ENCODE data around the gene PTMS. TPM values are rescaled to one million over a fixed set of nuclear protein-coding genes. Genes with fewer than 3 reads are reported as not detected.

Gene PTMS
- total and polyA plus RNA-seq, 2 donors (not counting 3 experiments of a cell fraction or from before 2014, with no cell fraction given) = 555 to 661 TPM

- Histone ChIP-seq H3K27ac (ENCODE audit: insufficient read depth, low read depth, low read length) (no peak overlapping the region), H2AFZ (ENCODE audit: low read depth, low read length) (no peak overlapping the region), H3K27me3 (ENCODE audit: control insufficient read depth in 2 of 2, insufficient read depth in 2 of 2, low read length in 2 of 2) (no peaks in the 10 kb centered on the region), H3K36me3 (ENCODE audit: control insufficient read depth in 2 of 2, extremely low read depth in 1 of 2, insufficient read depth in 2 of 2, low read length in 2 of 2) (peaks cover 0 to 16% of the 10 kb centered on the region in 2 experiments), H4K20me1 (replicated peaks; ENCODE audit: control insufficient read depth, extremely low read depth, insufficient read depth, low read length) (no peaks in the 10 kb centered on the region), H3K9ac (replicated peaks; ENCODE audit: extremely low read depth, insufficient read depth, low read length) (no peak overlapping the region), H3K9me1 (replicated peaks; ENCODE audit: control insufficient read depth, extremely low read depth, insufficient read depth, low read length) (no peaks in the 10 kb centered on the region), H3K79me2 (ENCODE audit: control insufficient read depth, insufficient read depth, low read length) (no peaks in the 10 kb centered on the region), H3K4me3 (replicated peaks in 1 of 3; ENCODE audit: insufficient read depth in 1 of 3, low read depth in 1 of 3, low read length in 3 of 3) (no peak overlapping the region), H3K4me2 (ENCODE audit: insufficient read depth, low read length) (no peak overlapping the region), H3K9me3 (replicated peaks; ENCODE audit: control insufficient read depth, insufficient read depth, low read length) (no peaks in the 10 kb centered on the region), H3K4me1 (ENCODE audit: control insufficient read depth, extremely low read depth, insufficient read depth, low read length) (peaks cover 5% of the 10 kb centered on the region)
- ChIA-PET CTCF (interaction anchor here (2.4 to 9.5 kb wide), 3 partner anchors 8 to 22 kb away, joined by 17 to 107 read pairs (median 70); partner anchors contain the start of genes MLF2 and PTMS), POLR2A (interaction anchor here (0.9 kb wide), 1 partner anchor 10 kb away, joined by 3 read pairs; the partner anchor contains the start of gene PTMS)
- no peak for DNase-seq (ENCODE audit: low read depth, low spot score)
- BruUV-seq (replicated peaks) = no TSS peak
- intact Hi-C loops (cut with micrococcal nuclease) = loop anchor here (5.0 kb wide), 1 partner anchor 88 kb away; the partner anchor contains the start of gene ZNF384
- dilution Hi-C loops (cut with MboI; ENCODE audit: extremely low pct_ligation_motif_present, low sequenced_read_pairs) = no loop called here
- no peak for FAIRE-seq
- TF ChIP-seq POLR2A (IDR thresholded peaks at IDR 0.05; ENCODE audit: low read depth, low read length) = no peak
- TF ChIP-seq MYC (IDR thresholded peaks at IDR 0.05; ENCODE audit: low read depth, low read length) = no peak
- TF ChIP-seq JUN (IDR thresholded peaks at IDR 0.05; ENCODE audit: borderline replicate concordance, insufficient read depth, insufficient read length, low read depth) = no peak
- no peak for TF ChIP-seq MAX (IDR thresholded peaks at IDR 0.05; ENCODE audit: insufficient read depth, insufficient read length)
- TF ChIP-seq GATA2 (IDR thresholded peaks at IDR 0.05; ENCODE audit: insufficient read depth, insufficient read length, low read depth, low read length) = no peak
- no peak for TF ChIP-seq POLR2AphosphoS5 (IDR thresholded peaks at IDR 0.05; ENCODE audit: insufficient read depth, low read depth, low read length)
- no peak for TF ChIP-seq EZH2 (IDR thresholded peaks at IDR 0.05; ENCODE audit: borderline replicate concordance, low read depth, low read length, severe bottlenecking)
- TF ChIP-seq CTCF (IDR thresholded peaks at IDR 0.05; ENCODE audit: extremely low read depth in 1 of 2, insufficient read depth in 1 of 2, low read depth in 1 of 2, low read length in 2 of 2) = no peak
- TF ChIP-seq FOS (IDR thresholded peaks at IDR 0.05; ENCODE audit: borderline replicate concordance, insufficient read depth, low read length) = no peak
Observed at GRCh38 chr12:6775185-6776174, 9.3 kb downstream of the PTMS start.
